Left ventricle myocardium inferior (tissue), 1 donor: ENCODE results near the gene ANO3. TPM values are rescaled to one million over a fixed set of nuclear protein-coding genes. Genes with fewer than 3 reads are reported as not detected.
A peak's percentile ranks its signal among the peaks of the same experiment; 100 is the strongest.
"Not testable (repeated sequence)": the region's sequence is repeated elsewhere in the genome, so short reads cannot be mapped to it uniquely, and the experiment has no call there.

ENCODE experiments used
- DNase-seq: peaks from one replicate; pipeline ENCODE4 v3.0.0-alpha.2; 2020
- H3K27ac ChIP-seq: fragments of 200-600 bp; replicated peaks from 2 replicates; pipeline ENCODE4 v1.8.0; 2021
- H3K27me3 ChIP-seq: fragments of 200-600 bp; 2 replicates; pipeline ENCODE4 v1.8.0; 2021; ENCODE audit warnings: low read depth
- H3K36me3 ChIP-seq: fragments of 200-600 bp; 2 replicates; pipeline ENCODE4 v1.8.0; 2021
- H3K4me1 ChIP-seq: fragments of 200-600 bp; 2 replicates; pipeline ENCODE4 v1.8.0; 2021
- H3K4me3 ChIP-seq: fragments of 200-600 bp; 2 replicates; pipeline ENCODE4 v1.8.0; 2021; ENCODE audit warnings: mild to moderate bottlenecking, moderate library complexity
- H3K9me3 ChIP-seq: fragments of 200-600 bp; replicated peaks from 2 replicates; pipeline ENCODE4 v1.8.0; 2021
- CTCF ChIP-seq: fragments of 200-600 bp; IDR thresholded peaks from 2 replicates; pipeline ENCODE4 v1.8.0; 2021; ENCODE audit warnings: antibody characterized with exemption, mild to moderate bottlenecking, borderline replicate concordance
- intact Hi-C: fragments of 100-400 bp; cut with micrococcal nuclease; formaldehyde crosslinking; loops from one replicate; pipeline ENCODE4 v1.11.0; 2022
- total RNA-seq: library from RNA; stranded (reverse); fragmentation: NEBNext Ultra II Directional; extraction: Animal tissue kit (Norgen Biotek cat#: 25700); gene quantifications from one replicate; pipeline ENCODE4 v1.2.1, GENCODE V29; 2021
- donor health status: DM: no; HTN: yes; CAD: no; lungs with severe emphysema.

Gene ANO3
- total RNA-seq, 1 donor from 2014 or later, result not detected

GRCh38 chr11:26623076-26623659 is 291.2 kb downstream of the ANO3 start:
- TF ChIP-seq CTCF, result no peak
- no peaks in the 10 kb centered on the region for H3K9me3 ChIP-seq
- no peak overlapping the region for H3K4me3 ChIP-seq
- no peak for DNase-seq
- no peaks in the 10 kb centered on the region for H3K27me3 ChIP-seq
- no peak overlapping the region for H3K27ac ChIP-seq
- intact Hi-C loops, result no loop called here
- H3K36me3 ChIP-seq, result no peaks in the 10 kb centered on the region
- H3K4me1 ChIP-seq, result no peaks in the 10 kb centered on the region

GRCh38 chr11:26626346-26626745 is 294.4 kb downstream of the ANO3 start:
- Histone ChIP-seq H3K4me3 (no peak overlapping the region), H3K36me3 (no peaks in the 10 kb centered on the region), H3K27ac (no peak overlapping the region), H3K4me1 (no peaks in the 10 kb centered on the region), H3K9me3 (no peaks in the 10 kb centered on the region), H3K27me3 (no peaks in the 10 kb centered on the region)
- intact Hi-C loops, result no loop called here
- TF ChIP-seq CTCF, result no peak
- no peak for DNase-seq

- intact Hi-C loops, result no loop called here
- Histone ChIP-seq H3K4me1 (no peaks in the 10 kb centered on the region), H3K27ac (no peak overlapping the region), H3K9me3 (no peaks in the 10 kb centered on the region), H3K4me3 (no peak overlapping the region), H3K27me3 (no peaks in the 10 kb centered on the region), H3K36me3 (no peaks in the 10 kb centered on the region)
- TF ChIP-seq CTCF, result no peak
- no peak for DNase-seq
Measured at GRCh38 chr11:26632691-26633159, 300.8 kb downstream of the ANO3 start.

GRCh38 chr11:26643314-26643713 is 311.4 kb downstream of the ANO3 start:
- intact Hi-C loops, H3K4me1 ChIP-seq, H3K27ac ChIP-seq, H3K9me3 ChIP-seq, H3K27me3 ChIP-seq, H3K36me3 ChIP-seq, H3K4me3 ChIP-seq, DNase-seq: not testable (repeated sequence)

- no peaks in the 10 kb centered on the region for H3K27me3 ChIP-seq
- no peaks in the 10 kb centered on the region for H3K4me1 ChIP-seq
- H3K36me3 ChIP-seq, result no peaks in the 10 kb centered on the region
- no peak overlapping the region for H3K27ac ChIP-seq
- H3K9me3 ChIP-seq, result no peaks in the 10 kb centered on the region
- DNase-seq, result no peak
- no peak overlapping the region for H3K4me3 ChIP-seq
- intact Hi-C loops, result no loop called here
- TF ChIP-seq CTCF, result peak; percentile 62
Measured at GRCh38 chr11:26649884-26650283, 318.0 kb downstream of the ANO3 start.

- intact Hi-C loops, result no loop called here
- TF ChIP-seq CTCF, result no peak
Measured at GRCh38 chr11:26651916-26652315, 320.0 kb downstream of the ANO3 start.

More at GRCh38 chr11:26651916-26652315, 320.0 kb downstream of the ANO3 start:
- H3K4me3 ChIP-seq, result no peak overlapping the region
- no peaks in the 10 kb centered on the region for H3K4me1 ChIP-seq
- DNase-seq, result no peak
- H3K36me3 ChIP-seq, result no peaks in the 10 kb centered on the region
- H3K9me3 ChIP-seq, result no peaks in the 10 kb centered on the region
- H3K27ac ChIP-seq, result no peak overlapping the region
- H3K27me3 ChIP-seq, result no peaks in the 10 kb centered on the region
